PFSK-1 (cell line): Measurements from ENCODE around the gene ESR1.

ENCODE experiments used
- SIN3A ChIP-seq: IDR thresholded peaks from 2 replicates; pipeline ENCODE4 v1.6.1; 2012; ENCODE audit warnings: mild to moderate bottlenecking, low read length, moderate library complexity, borderline replicate concordance; ENCODE audit not compliant: insufficient read depth
- TAF1 ChIP-seq: IDR thresholded peaks from 2 replicates; pipeline ENCODE4 v1.6.1; 2012; ENCODE audit warnings: low read length, control low read depth, borderline replicate concordance; ENCODE audit not compliant: insufficient read depth

DNA sequence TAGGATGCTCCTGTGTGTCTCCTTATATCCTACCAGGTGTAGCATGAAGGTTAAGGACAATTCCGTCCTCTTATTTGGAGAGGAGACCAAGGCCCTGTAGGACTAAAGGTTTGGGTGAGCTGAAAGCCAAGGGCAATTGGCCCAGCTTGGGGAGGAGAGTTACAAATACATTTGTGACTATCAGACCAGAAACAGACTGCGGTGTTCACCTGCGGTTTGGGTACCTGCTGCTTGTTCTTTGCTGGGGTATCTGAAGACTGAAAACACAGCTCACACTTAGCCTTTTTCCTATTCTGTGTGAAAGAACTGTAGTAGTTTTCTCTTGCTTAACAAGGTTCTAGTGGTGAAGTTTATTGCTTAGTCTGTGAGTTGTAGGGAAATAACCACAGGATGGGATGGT, 55.0 kb downstream of the ESR1 start:
- TF ChIP-seq TAF1 (no peak), SIN3A (no peak)
